ENCODE measurements around the gene PIK3R1.
"Not testable (repeated sequence)": the region's sequence is repeated elsewhere in the genome, so short reads cannot be mapped to it uniquely, and the experiment has no call there.

The PIK3R1 gene

DNA sequence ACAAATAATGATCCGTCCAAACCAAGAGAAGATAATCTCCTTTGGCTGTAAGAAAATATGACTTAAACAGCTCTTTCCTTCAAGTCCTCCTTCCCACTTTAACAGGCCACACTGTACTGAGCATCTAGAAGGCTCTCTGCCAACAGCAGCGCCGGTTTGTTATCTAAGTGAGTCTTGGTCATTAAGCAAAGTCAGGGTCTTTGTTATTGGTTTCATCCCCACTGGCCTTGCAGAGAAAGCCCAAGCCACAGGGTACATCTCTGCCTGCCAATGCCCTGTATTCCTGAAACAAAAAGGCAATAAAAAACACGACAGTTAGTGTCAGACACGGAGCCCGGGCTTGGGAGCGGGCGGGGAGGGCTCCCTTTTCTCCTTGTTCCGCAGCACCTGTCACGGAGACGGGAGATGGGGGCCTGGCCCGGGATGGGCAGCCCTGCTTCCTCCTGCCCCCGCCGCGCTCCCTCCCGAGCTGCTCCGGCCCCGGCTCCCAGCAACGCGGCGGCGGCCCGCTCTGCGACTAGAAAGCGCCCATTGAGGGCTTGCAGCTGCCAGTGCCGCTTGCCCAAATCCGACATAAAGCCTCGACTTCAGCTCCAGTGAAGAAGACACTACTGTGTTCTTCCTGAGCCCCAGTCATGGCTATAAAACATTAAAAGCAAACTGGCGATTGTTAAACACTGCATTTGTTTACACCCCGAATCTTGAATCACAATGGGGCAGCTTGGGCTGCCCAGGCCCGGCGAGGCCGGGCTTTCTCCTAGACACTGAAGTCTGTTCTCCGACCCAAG is 28.1 kb upstream of the PIK3R1 start:
- no peak overlapping the region for H3K4me3 Mint-ChIP-seq
- no peaks in the 10 kb centered on the region for H3K9me3 Mint-ChIP-seq
- no peaks in the 10 kb centered on the region for H3K27me3 Mint-ChIP-seq
- H3K4me1 Mint-ChIP-seq: no peaks in the 10 kb centered on the region
- no peak overlapping the region for H3K27ac Mint-ChIP-seq
- H3K36me3 Mint-ChIP-seq: no peaks in the 10 kb centered on the region

DNA sequence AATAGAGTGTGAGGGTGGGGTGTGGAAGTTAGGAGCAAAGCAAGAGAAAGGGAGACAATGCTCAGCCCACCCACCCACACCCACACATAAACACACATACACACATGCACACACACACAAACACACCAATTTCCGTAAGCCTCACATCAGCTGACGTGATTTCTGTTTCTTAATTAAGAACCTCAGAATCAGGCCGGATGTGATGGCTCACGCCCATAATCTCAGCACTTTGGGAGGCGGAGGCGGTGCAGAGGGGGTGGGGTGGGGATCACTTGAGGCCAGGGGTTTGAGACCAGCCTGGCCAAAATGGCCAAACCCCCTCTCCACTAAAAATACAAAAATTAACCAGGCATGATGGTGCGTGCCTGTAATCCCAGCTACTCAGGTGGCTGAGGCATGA is 26.4 kb upstream of the PIK3R1 start:
- H3K27ac Mint-ChIP-seq: no peak overlapping the region
- H3K9me3 Mint-ChIP-seq: no peaks in the 10 kb centered on the region
- no peak overlapping the region for H3K4me3 Mint-ChIP-seq
- H3K4me1 Mint-ChIP-seq: peaks cover 9% of the 10 kb centered on the region
- no peaks in the 10 kb centered on the region for H3K27me3 Mint-ChIP-seq
- H3K36me3 Mint-ChIP-seq: no peaks in the 10 kb centered on the region

DNA sequence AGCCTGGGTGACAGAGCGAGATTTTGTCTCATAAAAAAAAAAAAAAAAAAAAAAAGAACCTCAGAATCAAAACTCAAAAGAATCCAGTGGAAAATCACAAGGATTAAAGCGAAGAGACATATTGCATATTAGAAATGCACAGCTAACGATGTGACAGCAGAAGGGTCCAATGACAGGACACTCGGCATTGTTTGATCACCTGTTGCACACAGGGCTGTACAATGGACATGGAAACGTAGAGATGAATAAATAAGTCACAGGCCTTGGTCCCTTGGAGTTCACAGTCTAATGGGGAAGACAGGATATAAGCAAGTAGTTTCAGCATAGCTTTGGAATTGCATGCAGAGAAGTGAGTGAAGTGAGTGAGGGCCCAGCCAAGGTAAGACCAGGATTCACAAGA is 25.9 kb upstream of the PIK3R1 start:
- Mint-ChIP-seq H3K9me3 (no peaks in the 10 kb centered on the region), H3K4me3 (no peak overlapping the region), H3K4me1 (peaks cover 10% of the 10 kb centered on the region), H3K27me3 (no peaks in the 10 kb centered on the region), H3K27ac (peak overlapping the region; percentile 15), H3K36me3 (no peaks in the 10 kb centered on the region)

DNA sequence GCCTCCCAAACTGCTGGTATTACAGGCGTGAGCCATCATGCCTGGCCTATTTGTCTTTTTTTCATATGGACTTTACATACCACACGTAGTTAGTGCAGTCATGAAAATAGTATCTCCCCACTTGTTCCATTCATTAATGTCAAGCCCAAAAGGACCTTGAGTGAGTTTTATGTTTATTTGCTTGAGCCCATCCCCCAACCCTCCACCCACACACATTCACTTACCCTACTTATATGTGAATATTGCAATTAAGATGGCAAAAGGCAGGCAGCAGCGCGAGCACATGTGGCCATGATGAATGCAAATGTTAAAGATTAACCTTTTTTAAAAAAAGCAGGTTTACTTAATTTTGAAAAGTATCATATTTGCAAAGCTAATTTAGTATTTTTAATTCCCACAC is 24.9 kb upstream of the PIK3R1 start:
- peaks cover 10% of the 10 kb centered on the region for H3K4me1 Mint-ChIP-seq
- H3K27ac Mint-ChIP-seq: no peak overlapping the region
- no peaks in the 10 kb centered on the region for H3K9me3 Mint-ChIP-seq

DNA sequence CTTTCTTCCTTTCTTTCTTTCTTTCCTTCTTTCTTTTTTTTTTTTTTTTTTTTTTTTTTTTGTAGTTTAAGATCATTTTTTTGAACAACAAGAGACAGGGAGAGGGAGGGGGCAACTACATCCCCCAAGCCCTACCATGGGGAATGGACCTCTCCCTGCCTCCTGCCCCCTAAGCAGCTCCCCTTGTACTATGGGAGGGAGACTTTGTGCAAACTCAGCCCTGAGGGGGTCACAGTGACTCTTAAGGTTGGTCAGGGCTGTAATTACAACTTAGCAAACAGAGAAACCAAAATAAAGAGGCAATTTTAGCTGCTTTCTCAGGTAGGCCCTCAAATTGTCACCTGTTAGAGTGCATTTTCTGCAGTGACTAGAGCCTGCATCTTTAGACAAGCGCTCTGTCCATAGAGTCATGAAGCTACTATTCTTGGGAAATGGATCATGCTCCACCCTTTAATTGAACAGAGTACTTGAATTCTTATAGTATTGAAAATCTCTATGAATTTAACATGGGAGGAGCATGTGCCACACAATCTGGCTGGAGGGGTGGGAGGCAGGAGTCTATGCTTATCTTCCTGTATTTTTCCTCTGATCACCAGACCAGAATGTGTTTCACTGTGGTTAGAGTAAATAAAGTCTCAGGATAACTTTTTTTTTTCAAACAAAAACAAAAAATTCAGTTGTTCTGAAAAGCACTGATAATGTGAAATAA is 24.3 kb upstream of the PIK3R1 start:
- Mint-ChIP-seq H3K4me1 (peaks cover 10% of the 10 kb centered on the region), H3K36me3 (no peaks in the 10 kb centered on the region), H3K4me3 (no peak overlapping the region), H3K27me3 (no peaks in the 10 kb centered on the region), H3K27ac (no peak overlapping the region), H3K9me3 (no peaks in the 10 kb centered on the region)

More for the DNA sequence above, 24.9 kb upstream of the PIK3R1 start:
- Mint-ChIP-seq H3K36me3 (no peaks in the 10 kb centered on the region), H3K27me3 (no peaks in the 10 kb centered on the region), H3K4me3 (no peak overlapping the region)

DNA sequence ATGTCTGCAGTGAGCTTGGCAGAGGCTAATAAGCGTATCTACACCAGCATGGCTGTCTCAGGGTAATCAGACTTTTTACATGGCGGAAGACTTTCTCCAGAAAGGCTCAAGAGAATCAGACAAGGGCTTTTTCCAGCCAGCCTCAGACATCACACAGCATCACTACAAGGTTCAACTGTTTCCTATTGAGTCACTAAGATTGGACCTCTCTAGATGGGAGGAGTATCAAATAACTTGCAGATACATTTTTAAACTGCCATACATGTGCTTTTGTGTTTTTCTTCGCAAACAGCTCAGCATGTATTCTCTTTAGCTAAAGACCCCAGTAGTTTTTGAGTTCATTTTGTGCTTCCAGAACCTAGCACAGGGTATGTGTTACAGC is 22.9 kb upstream of the PIK3R1 start:
- H3K27ac Mint-ChIP-seq: no peak overlapping the region

DNA sequence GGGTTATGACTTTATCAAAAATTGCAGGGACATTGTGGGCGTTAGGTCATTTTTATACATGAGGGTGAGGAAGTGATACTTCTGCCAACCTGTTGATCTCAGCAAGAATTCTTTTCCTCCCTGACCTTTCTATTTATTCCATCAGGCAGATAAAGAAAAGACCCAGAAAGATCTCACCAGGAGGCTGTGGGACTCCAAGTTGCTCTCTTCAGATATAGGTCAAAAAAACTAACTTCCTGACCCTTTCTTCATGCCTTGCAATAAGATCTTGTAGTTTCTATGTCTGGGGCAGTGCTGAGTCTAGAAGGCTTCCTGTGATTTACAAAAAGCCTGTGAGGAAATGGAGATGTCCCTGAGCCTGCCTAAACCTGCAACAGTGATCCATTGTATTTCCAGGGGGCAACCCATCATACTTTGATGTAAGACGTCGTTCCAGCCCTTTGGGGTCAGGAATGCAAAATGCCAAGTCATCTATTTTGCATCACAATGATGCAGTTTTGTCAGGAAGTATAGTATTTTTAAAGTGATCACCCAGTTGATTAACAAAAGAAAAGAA is 22.0 kb upstream of the PIK3R1 start:
- Mint-ChIP-seq H3K4me3 (no peak overlapping the region), H3K9me3 (no peaks in the 10 kb centered on the region), H3K27ac (no peak overlapping the region), H3K36me3 (no peaks in the 10 kb centered on the region), H3K27me3 (no peaks in the 10 kb centered on the region), H3K4me1 (peaks cover 10% of the 10 kb centered on the region)

More for the DNA sequence above, 22.9 kb upstream of the PIK3R1 start:
- H3K9me3 Mint-ChIP-seq: no peaks in the 10 kb centered on the region
- no peak overlapping the region for H3K4me3 Mint-ChIP-seq
- no peaks in the 10 kb centered on the region for H3K27me3 Mint-ChIP-seq
- H3K4me1 Mint-ChIP-seq: peaks cover 10% of the 10 kb centered on the region
- no peaks in the 10 kb centered on the region for H3K36me3 Mint-ChIP-seq

DNA sequence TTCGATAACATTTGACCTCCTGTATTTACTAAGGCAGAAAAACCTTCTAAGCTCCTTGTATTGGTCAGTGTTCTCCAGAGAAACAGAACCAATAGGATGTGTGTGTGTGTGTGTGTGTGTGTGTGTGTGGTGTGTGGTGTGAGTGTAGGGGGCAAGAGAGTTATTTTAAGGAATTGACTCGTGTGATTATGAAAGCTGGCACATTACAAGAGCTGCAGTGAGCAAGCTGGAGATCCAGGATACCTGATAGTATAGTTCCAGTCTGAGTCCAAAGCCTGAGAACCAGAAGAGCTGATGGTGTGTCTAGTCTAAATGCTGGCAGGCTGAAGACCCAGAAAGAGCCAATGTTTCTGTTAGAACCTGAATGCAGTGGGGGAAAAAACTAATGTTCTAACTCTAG is 21.2 kb upstream of the PIK3R1 start:
- Mint-ChIP-seq H3K9me3 (no peaks in the 10 kb centered on the region), H3K27me3 (no peaks in the 10 kb centered on the region), H3K4me3 (no peak overlapping the region), H3K27ac (no peak overlapping the region), H3K4me1 (peaks cover 10% of the 10 kb centered on the region), H3K36me3 (no peaks in the 10 kb centered on the region)

DNA sequence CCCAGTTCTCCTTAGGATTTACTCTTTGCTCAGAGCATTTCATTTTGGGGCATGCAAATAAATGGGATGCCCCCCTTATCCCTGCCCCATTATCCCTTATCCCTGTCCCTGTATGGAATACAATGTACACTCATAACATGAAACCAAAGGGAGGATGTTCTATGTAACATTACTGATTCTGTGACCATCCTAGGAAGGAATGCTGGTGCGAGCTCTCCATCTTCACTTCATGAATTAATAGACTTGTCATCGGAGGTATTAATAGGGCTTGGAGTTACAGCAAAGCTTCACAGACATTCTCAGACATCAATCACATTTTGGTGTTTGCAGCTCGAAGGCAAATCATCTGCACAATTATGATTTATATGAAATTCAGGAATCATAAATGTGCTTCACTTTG is 20.4 kb upstream of the PIK3R1 start:
- H3K27me3 Mint-ChIP-seq: no peaks in the 10 kb centered on the region
- no peak overlapping the region for H3K4me3 Mint-ChIP-seq
- peaks cover 10% of the 10 kb centered on the region for H3K4me1 Mint-ChIP-seq
- H3K36me3 Mint-ChIP-seq: no peaks in the 10 kb centered on the region
- H3K27ac Mint-ChIP-seq: no peak overlapping the region
- H3K9me3 Mint-ChIP-seq: no peaks in the 10 kb centered on the region

DNA sequence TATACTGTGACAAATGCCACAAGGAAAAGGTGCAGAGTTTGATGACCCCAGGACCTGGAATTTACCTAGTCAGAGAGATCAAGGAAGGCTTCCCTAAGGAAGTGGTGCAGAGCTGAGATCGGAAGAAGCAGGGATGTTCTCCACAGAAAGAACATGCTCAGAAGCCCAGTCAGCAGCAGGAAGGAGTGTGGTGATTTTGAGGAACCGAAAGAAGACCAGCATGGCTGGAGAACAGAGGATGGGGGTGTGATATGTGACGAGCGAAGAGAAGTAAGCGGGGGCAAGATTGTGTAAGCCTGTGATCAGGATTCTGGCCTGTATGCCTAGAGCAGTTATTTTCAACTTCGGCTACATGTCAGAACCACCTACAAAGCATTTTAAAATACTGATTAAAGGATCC is 18.7 kb upstream of the PIK3R1 start:
- Mint-ChIP-seq H3K4me1 (peaks cover 10% of the 10 kb centered on the region), H3K9me3 (no peaks in the 10 kb centered on the region), H3K36me3 (no peaks in the 10 kb centered on the region), H3K27ac (peak overlapping the region; percentile 90), H3K27me3 (no peaks in the 10 kb centered on the region), H3K4me3 (no peak overlapping the region)

DNA sequence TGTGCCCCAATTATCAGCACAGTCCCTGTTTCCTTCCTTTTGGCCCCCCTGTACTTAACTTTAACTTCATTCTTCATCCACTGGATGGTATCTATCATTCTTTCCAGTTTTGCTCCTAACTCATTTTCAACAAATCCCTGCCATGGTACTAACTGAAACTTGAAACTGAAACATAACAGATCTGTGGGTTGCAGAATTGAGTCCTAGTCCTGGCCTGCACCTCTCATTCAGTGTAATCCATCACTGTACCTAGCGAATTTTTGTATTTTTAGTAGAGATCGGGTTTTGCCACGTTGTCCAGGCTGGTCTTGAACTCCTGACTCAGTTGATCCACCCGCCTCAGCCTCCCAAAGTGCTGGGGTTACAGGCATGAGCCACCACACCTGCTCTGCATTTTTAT is 15.3 kb upstream of the PIK3R1 start:
- no peaks in the 10 kb centered on the region for H3K4me1 Mint-ChIP-seq
- H3K36me3 Mint-ChIP-seq: no peaks in the 10 kb centered on the region
- no peak overlapping the region for H3K27ac Mint-ChIP-seq
- no peak overlapping the region for H3K4me3 Mint-ChIP-seq
- H3K9me3 Mint-ChIP-seq: no peaks in the 10 kb centered on the region
- H3K27me3 Mint-ChIP-seq: peaks cover 1% of the 10 kb centered on the region

DNA sequence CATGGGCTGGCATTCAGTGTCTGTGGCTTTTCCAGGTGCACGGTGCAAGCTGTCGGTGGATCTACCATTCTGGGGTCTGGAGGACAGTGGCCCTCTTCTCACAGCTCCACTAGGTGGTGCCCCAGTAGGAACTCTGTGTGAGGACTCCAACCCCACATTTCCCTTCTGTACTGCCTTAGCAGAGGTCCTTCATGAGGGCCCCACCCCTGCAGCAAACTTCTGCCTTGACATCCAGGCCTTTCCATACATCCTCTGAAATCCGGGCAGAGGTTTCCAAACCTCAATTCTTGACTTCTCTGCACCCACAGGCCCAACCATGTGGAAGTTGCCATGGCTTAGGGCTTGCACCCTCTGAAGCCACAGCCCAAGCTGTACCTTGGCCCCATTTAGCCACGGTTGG is 4.9 kb upstream of the PIK3R1 start:
- peaks cover 17% of the 10 kb centered on the region for H3K4me1 Mint-ChIP-seq
- not testable (repeated sequence) for H3K27me3 Mint-ChIP-seq, H3K9me3 Mint-ChIP-seq, H3K4me3 Mint-ChIP-seq, H3K36me3 Mint-ChIP-seq, H3K27ac Mint-ChIP-seq

DNA sequence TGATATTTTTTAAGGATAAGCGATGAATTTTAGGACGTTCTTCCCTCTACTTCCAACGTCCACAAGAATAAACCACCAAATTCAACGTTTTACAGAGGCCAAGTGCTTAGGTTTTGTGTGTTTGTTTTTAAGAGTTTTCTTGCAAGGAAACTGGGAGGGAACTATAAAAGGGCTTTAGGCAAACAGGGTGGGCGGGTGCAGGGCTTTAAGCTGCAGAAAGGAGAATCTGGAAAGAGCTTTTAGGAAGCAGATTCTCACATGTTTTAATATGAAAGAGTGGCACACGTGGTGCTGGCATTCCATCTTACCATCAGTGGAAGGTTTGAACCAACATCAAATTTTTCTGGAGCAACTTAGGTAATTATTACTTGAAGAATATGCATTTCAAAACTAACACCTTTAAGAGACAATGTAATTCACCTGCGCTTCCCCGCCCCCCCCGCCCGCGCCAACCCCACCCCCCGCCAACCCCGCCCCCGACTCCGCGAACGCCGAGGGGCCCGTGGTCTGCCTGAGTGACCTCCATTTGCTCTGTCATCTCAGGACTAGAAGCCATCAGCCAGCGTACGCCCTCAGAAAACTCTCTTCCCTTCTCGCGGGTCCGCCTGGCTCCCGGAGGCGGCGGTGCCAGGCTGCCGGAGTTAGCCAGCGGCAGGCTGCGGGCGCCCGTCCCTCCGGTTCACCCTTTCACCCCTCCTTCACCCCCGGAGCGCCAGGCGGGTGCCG is 911 bp upstream of the PIK3R1 start:
- H3K36me3 Mint-ChIP-seq: peaks cover 9% of the 10 kb centered on the region

DNA sequence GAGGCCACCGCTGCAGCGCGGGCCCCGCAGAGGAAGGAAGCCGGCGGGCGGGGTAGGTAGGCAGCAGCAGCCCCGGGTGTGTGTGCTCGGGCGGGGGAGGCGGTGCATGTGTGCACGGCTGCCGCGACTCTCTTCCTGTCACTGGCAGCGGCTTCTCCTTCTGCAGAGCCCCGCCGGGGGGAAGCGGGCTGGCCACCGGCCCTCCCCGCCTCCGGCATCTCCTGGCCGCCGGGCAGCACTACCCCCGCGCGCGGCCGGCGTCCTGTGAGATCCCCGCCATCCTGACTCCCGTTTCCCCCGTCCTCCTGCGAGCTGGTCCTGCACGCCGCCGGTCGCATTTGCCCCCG is 315 bp downstream of the PIK3R1 start:
- no peaks in the 10 kb centered on the region for H3K27me3 Mint-ChIP-seq
- peaks cover 11% of the 10 kb centered on the region for H3K36me3 Mint-ChIP-seq
- peak overlapping the region; percentile 92 for H3K4me3 Mint-ChIP-seq
- H3K9me3 Mint-ChIP-seq: peaks cover 7% of the 10 kb centered on the region
- peaks cover 53% of the 10 kb centered on the region for H3K4me1 Mint-ChIP-seq
- H3K27ac Mint-ChIP-seq: no peak overlapping the region

More for the DNA sequence above, 911 bp upstream of the PIK3R1 start:
- Mint-ChIP-seq H3K4me1 (peaks cover 45% of the 10 kb centered on the region), H3K4me3 (peak overlapping the region; percentile 92), H3K9me3 (peaks cover 7% of the 10 kb centered on the region), H3K27ac (peak overlapping the region; percentile 90), H3K27me3 (no peaks in the 10 kb centered on the region)

DNA sequence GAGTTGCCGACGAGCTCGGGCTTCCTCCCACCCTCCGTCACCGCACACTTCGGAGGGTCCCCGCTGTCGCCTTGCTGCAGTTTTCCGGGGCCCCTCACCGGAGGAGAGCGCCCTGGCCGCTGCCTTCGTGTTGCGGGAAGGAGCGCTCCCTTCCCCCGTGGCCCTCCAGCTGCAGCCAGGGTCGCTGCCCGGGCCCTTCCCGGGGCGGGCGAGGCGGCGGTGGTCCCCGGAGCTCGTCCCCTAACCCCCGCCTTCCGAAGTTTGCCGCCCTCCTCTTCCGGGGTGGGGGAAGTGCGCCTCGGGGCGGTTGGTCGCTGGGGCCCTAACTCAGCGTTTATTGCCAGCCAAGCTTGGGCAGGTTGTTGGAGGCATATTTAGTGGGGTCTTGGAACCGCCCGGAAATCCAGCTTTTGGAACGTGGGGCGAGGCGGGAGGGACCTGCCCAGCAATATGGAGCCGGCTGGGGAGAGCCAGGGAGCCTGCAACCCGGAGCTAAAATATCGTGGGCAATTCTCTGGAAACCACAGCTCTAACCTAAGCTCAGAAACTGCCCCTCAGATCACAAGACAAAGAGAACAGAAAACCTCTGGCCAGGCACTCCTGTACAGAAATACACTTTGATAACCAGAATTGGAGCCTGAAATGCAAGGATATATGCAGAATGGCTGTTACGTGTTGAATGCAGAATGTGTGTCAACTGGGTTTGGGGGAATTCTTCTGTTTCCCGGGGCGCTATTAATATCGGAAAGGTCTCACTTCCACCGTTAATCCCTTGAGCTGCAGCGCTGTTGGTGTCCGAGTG is 890 bp downstream of the PIK3R1 start:
- H3K36me3 Mint-ChIP-seq: peaks cover 8% of the 10 kb centered on the region
- peak overlapping the region; percentile 92 for H3K4me3 Mint-ChIP-seq
- peak overlapping the region; percentile 56 for H3K27ac Mint-ChIP-seq
- no peaks in the 10 kb centered on the region for H3K27me3 Mint-ChIP-seq
- peaks cover 56% of the 10 kb centered on the region for H3K4me1 Mint-ChIP-seq
- peaks cover 2% of the 10 kb centered on the region for H3K9me3 Mint-ChIP-seq
